GM19023 (cell line): Measurements from ENCODE around the gene EXOSC5.

ENCODE experiments used
- ATAC-seq: cut with Tn5 transposase; IDR thresholded peaks from one replicate; pipeline ENCODE4 v1.9.1; 2021; ENCODE audit warnings: mild to moderate bottlenecking, moderate library complexity; ENCODE audit not compliant: unreplicated experiment

EXOSC5 gene

DNA sequence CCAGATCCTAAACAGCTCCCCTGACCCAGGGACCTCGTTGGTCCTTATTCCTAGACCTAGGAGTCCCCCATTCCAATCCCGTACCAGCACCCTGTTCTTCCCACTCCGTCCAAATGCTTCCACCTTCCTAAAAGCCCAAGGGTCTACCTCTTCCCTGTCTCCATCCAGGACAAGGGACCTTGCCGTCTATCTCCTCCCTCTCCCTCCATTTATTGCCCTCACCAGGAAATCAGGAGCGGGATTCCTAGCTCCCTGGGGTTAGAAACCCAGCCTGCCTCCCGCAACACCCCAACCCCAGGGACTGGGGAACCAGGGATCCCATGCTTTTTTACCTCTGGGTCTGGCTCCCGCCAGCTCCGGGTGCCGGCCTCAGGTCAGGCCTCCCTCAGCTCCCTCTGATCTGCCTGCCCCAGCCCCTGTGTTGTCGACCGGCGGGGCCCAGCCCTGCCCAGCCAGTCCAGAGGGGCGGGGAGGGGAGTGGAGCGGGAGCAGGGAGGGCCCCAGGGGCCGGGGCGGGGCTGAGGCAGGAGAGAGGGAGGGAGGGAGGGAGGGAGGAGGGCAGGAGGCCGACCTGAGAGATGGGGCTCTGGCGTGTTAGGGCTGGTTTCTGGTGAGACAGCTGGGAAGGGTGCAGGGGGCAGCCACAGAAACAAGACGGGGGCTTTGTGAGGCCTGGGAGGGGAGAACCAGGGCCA lies 29.9 kb upstream of the EXOSC5 start, which contains the start of gene B3GNT8:
Gene B3GNT8, minus strand, starts transcription at position 423 of the 695 bp plus-strand sequence. CDS start 596 bp downstream, outside the sequence.
- no peak for ATAC-seq

DNA sequence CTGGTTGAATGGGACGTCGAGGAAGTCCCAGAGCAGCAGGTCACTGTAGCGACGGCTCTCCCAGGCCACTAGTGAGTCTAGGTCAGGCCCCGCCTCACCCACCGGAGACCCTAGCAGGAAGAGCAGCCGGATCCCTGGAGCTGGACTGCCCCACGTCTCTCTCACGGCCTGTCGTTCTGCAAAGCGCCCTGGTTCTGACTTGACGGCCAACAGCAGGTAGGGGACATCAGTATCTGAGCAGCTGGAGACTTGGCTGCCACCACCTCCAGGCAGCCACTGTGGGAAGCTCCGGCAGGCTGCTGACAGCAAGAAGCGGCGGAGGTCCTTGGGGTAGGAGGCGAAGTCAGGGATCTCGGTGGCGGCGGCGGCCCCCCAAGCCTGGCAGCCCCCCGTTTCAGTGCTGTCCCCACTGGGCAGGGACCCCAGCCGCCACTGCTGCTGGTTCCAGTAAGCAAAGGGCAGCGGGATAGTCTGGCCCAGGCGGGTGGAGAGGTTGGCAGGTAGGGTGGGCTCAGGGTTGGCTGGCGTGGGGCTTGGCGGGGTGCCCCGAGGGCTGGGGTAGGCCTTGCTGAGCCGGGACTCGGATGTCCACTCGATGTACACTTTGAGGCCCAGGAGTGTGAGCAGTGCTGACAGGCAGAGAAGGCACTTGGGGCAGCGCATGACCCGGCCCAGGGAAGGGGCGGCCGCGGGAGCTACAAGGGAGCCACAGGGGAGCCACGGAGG lies 29.1 kb upstream of the EXOSC5 start:
- ATAC-seq, result no peak

- no peak for ATAC-seq
Measured at GRCh38 chr19:41425174-41426115, 28.3 kb upstream of the EXOSC5 start.

DNA sequence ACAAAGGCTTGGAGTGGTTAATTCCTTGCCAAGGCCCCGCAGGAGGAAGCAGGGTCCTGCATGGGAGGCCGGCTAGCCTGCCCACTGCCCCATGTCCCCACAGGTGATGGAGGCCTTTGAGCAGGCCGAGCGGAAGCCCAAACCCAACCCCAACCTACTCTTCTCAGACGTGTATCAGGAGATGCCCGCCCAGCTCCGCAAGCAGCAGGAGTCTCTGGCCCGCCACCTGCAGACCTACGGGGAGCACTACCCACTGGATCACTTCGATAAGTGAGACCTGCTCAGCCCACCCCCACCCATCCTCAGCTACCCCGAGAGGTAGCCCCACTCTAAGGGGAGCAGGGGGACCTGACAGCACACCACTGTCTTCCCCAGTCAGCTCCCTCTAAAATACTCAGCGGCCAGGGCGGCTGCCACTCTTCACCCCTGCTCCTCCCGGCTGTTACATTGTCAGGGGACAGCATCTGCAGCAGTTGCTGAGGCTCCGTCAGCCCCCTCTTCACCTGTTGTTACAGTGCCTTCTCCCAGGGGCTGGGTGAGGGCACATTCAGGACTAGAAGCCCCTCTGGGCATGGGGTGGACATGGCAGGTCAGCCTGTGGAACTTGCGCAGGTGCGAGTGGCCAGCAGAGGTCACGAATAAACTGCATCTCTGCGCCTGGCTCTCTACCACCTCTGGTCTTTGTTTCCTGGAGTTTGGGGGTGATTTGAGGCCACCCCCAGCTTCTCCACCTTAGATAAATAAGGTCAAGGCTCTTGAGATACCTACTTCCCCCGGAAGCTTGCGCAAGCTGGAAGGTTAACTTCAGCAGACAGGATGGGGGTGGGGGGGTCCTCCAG lies 27.4 kb upstream of the EXOSC5 start:
- no peak for ATAC-seq

DNA sequence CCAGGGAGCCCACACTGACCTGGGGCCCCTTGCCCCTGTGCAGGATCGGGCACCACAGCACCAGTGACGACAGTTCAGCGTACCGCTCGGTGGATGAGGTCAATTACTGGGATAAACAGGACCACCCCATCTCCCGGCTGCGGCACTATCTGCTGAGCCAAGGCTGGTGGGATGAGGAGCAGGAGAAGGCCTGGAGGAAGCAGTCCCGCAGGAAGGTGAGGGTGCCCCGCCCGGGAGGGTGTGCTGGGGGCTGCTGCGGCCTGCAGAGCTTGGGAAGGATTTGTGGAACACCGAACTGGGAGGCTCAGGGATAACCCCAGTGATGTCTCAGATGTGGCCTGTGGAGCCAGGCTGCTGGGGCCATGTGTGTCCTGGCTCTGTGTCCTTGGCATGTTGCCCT lies 25.8 kb upstream of the EXOSC5 start:
- no peak for ATAC-seq

DNA sequence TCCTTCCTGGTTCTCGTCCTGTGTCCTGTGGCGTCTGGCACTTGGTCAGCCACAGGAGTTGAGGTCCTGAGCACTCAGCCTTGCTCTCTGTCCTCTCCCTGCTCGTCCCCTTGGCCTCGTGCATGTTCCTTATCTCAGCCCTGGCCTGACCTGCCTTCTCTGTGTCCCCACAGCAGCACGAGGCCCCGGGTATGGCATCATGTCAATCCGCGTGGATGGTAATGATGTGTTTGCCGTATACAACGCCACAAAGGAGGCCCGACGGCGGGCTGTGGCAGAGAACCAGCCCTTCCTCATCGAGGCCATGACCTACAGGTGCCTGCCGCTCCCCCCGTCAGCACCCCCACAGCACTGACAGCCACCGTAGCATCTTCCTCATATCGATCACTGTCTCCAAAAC lies 25.3 kb upstream of the EXOSC5 start:
- ATAC-seq, result no peak

DNA sequence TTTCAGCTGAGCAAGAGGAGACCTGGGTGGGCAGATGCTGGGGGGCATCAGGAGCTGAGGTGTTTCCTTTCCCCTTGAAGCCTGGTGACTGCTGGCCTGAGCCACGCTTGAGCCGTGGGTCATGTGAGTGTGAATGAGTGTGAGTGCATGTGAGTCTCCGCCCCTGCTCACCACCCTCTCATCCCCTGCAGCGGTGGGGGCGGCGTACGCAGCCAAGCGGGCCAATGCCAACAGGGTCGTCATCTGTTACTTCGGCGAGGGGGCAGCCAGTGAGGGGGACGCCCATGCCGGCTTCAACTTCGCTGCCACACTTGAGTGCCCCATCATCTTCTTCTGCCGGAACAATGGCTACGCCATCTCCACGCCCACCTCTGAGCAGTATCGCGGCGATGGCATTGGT lies 24.8 kb upstream of the EXOSC5 start:
- no peak for ATAC-seq

- ATAC-seq, result no peak
Measured at GRCh38 chr19:41421314-41421713, 24.2 kb upstream of the EXOSC5 start.

DNA sequence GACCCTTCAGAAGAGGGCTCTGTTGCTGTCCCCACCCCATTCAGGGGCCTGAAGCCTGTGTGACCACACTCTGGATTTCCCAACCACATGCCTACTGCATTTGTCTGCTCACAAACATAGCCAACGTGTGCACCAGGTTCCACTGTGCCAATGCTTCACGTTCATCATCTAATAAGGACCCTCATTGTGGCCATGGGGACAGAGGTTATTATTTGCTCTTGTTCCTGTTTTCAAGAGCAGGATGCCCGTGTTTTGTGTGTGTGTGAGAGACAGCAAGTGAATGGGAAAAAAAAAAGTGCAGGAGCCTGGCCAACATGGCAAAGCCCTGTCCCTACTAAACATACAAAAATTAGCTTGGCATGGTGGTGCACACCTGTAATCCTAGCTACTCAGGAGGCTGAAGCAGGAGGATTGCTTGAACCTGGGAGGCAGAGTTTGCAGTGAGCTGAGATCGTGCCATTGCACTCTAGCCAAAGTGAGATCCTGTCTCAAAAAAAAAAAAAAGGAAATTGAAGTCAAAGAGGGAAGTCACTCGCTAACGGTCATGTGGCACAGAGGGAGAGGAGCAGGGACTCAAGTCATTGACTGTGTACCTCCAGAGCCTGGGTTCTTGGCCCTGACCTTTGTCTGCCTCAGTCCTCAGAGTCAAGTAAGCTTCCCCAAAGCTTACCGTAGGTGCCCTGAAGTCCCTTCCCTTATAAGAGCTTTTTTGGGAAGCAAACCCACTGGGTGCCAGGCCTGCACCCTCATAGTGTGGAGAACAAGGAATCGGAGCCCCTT lies 23.1 kb upstream of the EXOSC5 start:
- no peak for ATAC-seq

- no peak for ATAC-seq
Measured at GRCh38 chr19:41416194-41416674, 19.1 kb upstream of the EXOSC5 start.

DNA sequence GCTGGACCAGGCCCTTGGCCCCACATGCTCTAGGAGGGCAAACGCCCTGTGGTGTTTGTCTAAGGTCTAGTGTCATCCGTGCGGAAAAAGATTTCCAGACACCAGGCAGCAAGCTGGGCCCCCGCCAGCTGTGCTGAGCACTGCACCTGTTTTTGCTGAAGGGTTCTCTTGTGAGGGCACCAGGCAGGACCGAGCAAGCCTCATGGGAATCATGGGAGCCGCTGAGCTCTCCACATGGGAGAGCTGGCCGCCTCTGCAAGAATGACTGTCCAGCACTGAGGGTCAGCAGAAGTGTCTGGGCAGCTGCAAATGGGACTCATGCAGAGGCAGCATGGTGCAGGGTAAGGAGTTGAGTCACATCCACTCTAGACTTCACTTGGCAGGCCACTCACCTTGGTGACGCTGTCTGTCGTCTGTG lies 18.0 kb upstream of the EXOSC5 start:
- ATAC-seq, result no peak

- ATAC-seq, result no peak
Measured at GRCh38 chr19:41414461-41414860, 17.3 kb upstream of the EXOSC5 start.

- ATAC-seq, result no peak
Measured at GRCh38 chr19:41413947-41414346, 16.8 kb upstream of the EXOSC5 start.

GRCh38 chr19:41412953-41413352 lies 15.8 kb upstream of the EXOSC5 start:
- ATAC-seq, result no peak

DNA sequence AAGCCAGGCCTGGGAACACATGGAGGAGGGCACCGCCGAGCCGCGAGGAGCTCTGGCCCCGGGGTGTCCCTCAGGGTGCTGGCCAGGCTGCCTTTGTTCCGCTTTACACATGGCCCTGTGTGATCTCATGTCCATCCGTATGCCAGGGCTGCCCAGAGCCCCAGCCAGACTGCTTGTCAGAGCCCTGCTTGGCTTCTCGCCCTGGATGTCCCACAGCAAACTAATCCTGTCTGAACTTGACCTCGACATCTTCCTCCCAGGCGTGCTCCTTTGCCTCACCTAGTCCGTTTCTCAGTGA lies 14.8 kb upstream of the EXOSC5 start:
- no peak for ATAC-seq

GRCh38 chr19:41411100-41411967 lies 14.2 kb upstream of the EXOSC5 start:
- ATAC-seq, result no peak

- no peak for ATAC-seq
Measured at GRCh38 chr19:41410336-41411054, 13.3 kb upstream of the EXOSC5 start.

- ATAC-seq, result no peak
Measured at GRCh38 chr19:41409288-41409687, 12.1 kb upstream of the EXOSC5 start.
